Keratinocyte (primary cell): ENCODE measurements around the gene NOM1. TPM values are rescaled to one million over a fixed set of nuclear protein-coding genes. Genes with fewer than 3 reads are reported as not detected.

Experiments used
- DNase-seq: peaks from one replicate; pipeline ENCODE4 v3.0.0-alpha.2; 2011; ENCODE audit warnings: low read depth, missing footprints, low spot score
- FAIRE-seq: peaks from 2 replicates; lab custom pipeline; 2011; peaks lifted over from hg19 to GRCh38; lab: Jason Lieb, UNC
- H2AFZ ChIP-seq: 2 replicates; pipeline ENCODE4 v1.6.0; 2012; ENCODE audit warnings: low read length, control low read depth, inconsistent platforms; ENCODE audit not compliant: control insufficient read depth
- H3K27ac ChIP-seq: 2 replicates; pipeline ENCODE4 v1.5.1; 2011; ENCODE audit warnings: low read length; ENCODE audit not compliant: control insufficient read depth, insufficient read depth
- H3K27me3 ChIP-seq: 3 replicates; pipeline ENCODE4 v1.6.0; 2011; ENCODE audit warnings: low read length; ENCODE audit not compliant: control insufficient read depth, insufficient read depth; ENCODE audit errors: extremely low read depth
- H3K36me3 ChIP-seq, 2 experiments: 2 replicates in 1 of 2; 3 replicates in 1 of 2; pipeline ENCODE4 v1.5.1; 2011; ENCODE audit warnings: low read length in 2 of 2, mild to moderate bottlenecking in 1 of 2; ENCODE audit not compliant: control insufficient read depth in 2 of 2, insufficient read depth in 2 of 2; ENCODE audit errors: extremely low read depth in 1 of 2
- H3K4me1 ChIP-seq: 3 replicates; pipeline ENCODE4 v1.5.1; 2011; ENCODE audit warnings: low read length; ENCODE audit not compliant: control insufficient read depth, insufficient read depth; ENCODE audit errors: extremely low read depth
- H3K4me2 ChIP-seq: 3 replicates; pipeline ENCODE4 v1.6.0; 2011; ENCODE audit warnings: low read depth, low read length; ENCODE audit not compliant: control insufficient read depth, insufficient read depth; ENCODE audit errors: extremely low read depth
- H3K4me3 ChIP-seq, 3 experiments: fragments of 200-600 bp in 1 of 3; sonication (generic) in 1 of 3; 2 replicates in 2 of 3; 3 replicates in 1 of 3; pipeline ENCODE4 v1.5.1; 2011 to 2016; ENCODE audit warnings: low read length in 3 of 3, mild to moderate bottlenecking in 3 of 3, control low read depth in 2 of 3, inconsistent platforms in 1 of 3, low read depth in 1 of 3, mixed read lengths in 1 of 3, mixed run types in 1 of 3, moderate library complexity in 1 of 3; ENCODE audit not compliant: control insufficient read depth in 2 of 3, insufficient read depth in 2 of 3; ENCODE audit errors: extremely low read depth in 1 of 3
- H3K79me2 ChIP-seq: 2 replicates; pipeline ENCODE4 v1.6.0; 2012; ENCODE audit warnings: low read length; ENCODE audit not compliant: control insufficient read depth, insufficient read depth
- H3K9ac ChIP-seq: 3 replicates; pipeline ENCODE4 v1.6.0; 2011; ENCODE audit warnings: low read length; ENCODE audit not compliant: control insufficient read depth, insufficient read depth; ENCODE audit errors: extremely low read depth
- H3K9me1 ChIP-seq: 3 replicates; pipeline ENCODE4 v1.6.0; 2011; ENCODE audit warnings: low read length; ENCODE audit not compliant: control insufficient read depth, insufficient read depth; ENCODE audit errors: extremely low read depth
- H3K9me3 ChIP-seq: 2 replicates; pipeline ENCODE4 v1.5.1; 2012; ENCODE audit warnings: low read depth, low read length; ENCODE audit not compliant: control insufficient read depth
- H4K20me1 ChIP-seq: 3 replicates; pipeline ENCODE4 v1.6.0; 2011; ENCODE audit warnings: low read length; ENCODE audit not compliant: control insufficient read depth, insufficient read depth; ENCODE audit errors: extremely low read depth
- EZH2 ChIP-seq: IDR thresholded peaks from one replicate; pipeline ENCODE4 v1.6.1; 2012; ENCODE audit warnings: inconsistent platforms, mild to moderate bottlenecking, low read length, moderate library complexity
- dilution Hi-C: fragments of 300-500 bp; cut with MboI; formaldehyde crosslinking; loops from one replicate; pipeline ENCODE4 v1.7.0; 2020; ENCODE audit warnings: low sequenced_read_pairs; ENCODE audit not compliant: extremely low pct_ligation_motif_present
- polyA plus RNA-seq, 5 experiments: library from polyadenylated mRNA; depleted of rRNA in 3 of 5; stranded (reverse) in 3 of 5; stranded (forward) in 1 of 5; unstranded in 1 of 5; fragments of >200 nt; gene quantifications; 1 replicate in 1 of 5; 2 replicates in 3 of 5; 3 replicates in 1 of 5; pipeline versions ENCODE4 v1.2.1 to v1.2.3, GENCODE V29; 2011 to 2012; ENCODE audit warnings: missing spikeins in 2 of 5, low read depth in 1 of 5, low replicate concordance in 1 of 5
- TF ChIP-seq, protein P1 (sequence below), 3 experiments: IDR thresholded peaks in 1 of 3; conservative IDR thresholded peaks in 1 of 3; optimal IDR thresholded peaks in 1 of 3; 2 replicates in 2 of 3; 3 replicates in 1 of 3; pipeline versions ENCODE3 to v1.5.1; 2011; ENCODE audit warnings: low read length in 3 of 3, mild to moderate bottlenecking in 3 of 3, moderate library complexity in 2 of 3, control low read depth in 1 of 3, inconsistent platforms in 1 of 3; ENCODE audit not compliant: insufficient read depth in 2 of 3; ENCODE audit errors: extremely low read depth in 1 of 3

NOM1 gene
- polyA plus RNA-seq, 1 donor (not counting 4 experiments of a cell fraction or from before 2014, with no cell fraction given), result 17.1 TPM

DNA sequence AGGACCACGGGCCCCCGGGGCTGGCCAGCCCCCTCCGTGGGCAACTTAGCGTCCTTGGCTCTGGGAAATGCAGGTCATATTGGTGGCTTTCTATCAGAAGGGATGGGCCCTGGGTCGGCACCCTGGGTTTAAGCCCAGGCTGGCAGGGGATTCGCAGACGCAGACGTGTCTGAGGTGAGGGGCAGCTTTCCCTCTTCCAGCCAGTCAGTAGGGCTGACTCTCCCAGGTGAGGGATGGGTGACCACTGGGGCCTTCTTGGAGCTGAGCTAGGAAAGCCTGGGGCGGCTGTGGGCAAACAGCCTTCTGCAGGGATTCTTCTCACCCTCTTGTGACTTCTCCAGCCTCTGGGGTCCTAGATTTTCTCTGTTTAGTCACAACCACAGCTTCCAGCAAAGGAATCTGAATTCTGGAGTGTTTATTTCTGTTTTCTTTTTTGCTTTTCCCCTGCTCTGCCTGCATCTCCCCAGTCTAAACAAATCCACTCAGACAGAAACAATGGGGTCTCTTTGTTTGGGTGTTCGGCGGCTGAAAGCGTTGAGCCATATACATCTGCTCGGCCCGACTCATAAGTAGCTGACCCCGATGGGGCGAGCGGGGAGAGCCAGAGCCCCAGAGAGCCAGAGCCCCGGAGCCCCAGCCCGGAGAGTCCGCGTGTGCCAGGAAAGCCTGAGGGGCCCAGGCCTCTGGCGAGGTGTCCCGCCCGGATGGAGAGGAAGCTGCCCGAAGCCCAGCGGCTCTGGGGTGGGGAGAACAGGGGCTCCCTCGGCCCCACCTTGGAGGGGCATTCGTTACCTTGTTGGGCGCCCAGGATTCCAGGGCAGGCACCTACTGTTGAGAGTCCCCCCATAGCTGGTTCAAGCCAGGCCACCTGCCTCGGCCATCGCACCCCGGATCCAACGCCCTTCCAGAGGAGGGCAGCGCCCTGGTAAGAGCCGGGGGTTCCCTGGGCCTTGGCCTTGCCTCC, 59.0 kb downstream of the NOM1 start:
- Histone ChIP-seq H3K27ac (no peak overlapping the region), H3K36me3 (no peaks in the 10 kb centered on the region), H3K4me3 (no peak overlapping the region), H3K9ac (no peak overlapping the region), H3K79me2 (no peaks in the 10 kb centered on the region), H3K4me2 (no peak overlapping the region), H4K20me1 (no peaks in the 10 kb centered on the region), H2AFZ (no peak overlapping the region), H3K9me1 (no peaks in the 10 kb centered on the region), H3K9me3 (no peaks in the 10 kb centered on the region), H3K27me3 (peaks cover 89% of the 10 kb centered on the region), H3K4me1 (peaks cover 15% of the 10 kb centered on the region)
- no peak for TF ChIP-seq EZH2
- TF ChIP-seq, protein P1, sequence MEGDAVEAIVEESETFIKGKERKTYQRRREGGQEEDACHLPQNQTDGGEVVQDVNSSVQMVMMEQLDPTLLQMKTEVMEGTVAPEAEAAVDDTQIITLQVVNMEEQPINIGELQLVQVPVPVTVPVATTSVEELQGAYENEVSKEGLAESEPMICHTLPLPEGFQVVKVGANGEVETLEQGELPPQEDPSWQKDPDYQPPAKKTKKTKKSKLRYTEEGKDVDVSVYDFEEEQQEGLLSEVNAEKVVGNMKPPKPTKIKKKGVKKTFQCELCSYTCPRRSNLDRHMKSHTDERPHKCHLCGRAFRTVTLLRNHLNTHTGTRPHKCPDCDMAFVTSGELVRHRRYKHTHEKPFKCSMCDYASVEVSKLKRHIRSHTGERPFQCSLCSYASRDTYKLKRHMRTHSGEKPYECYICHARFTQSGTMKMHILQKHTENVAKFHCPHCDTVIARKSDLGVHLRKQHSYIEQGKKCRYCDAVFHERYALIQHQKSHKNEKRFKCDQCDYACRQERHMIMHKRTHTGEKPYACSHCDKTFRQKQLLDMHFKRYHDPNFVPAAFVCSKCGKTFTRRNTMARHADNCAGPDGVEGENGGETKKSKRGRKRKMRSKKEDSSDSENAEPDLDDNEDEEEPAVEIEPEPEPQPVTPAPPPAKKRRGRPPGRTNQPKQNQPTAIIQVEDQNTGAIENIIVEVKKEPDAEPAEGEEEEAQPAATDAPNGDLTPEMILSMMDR (optimal IDR thresholded peaks at IDR 0.05 in 1 of 3, IDR thresholded peaks at IDR 0.05 in 1 of 3, conservative IDR thresholded peaks at IDR 0.05 in 1 of 3; ENCODE audit: extremely low read depth in 1 of 3, insufficient read depth in 2 of 3, low read length in 3 of 3), result no peak
- FAIRE-seq, result no peak
- no peak for DNase-seq
- dilution Hi-C loops, result no loop called here

GRCh38 chr7:157009170-157009777, 59.8 kb downstream of the NOM1 start:
- DNase-seq, result no peak
- H3K27ac ChIP-seq, result no peak overlapping the region
- no peaks in the 10 kb centered on the region for H4K20me1 ChIP-seq
- peak overlapping the region; percentile 19 for H3K4me2 ChIP-seq
- no peaks in the 10 kb centered on the region for H3K79me2 ChIP-seq
- H3K36me3 ChIP-seq, result no peaks in the 10 kb centered on the region
- peaks cover 12% of the 10 kb centered on the region for H3K4me1 ChIP-seq
- dilution Hi-C loops, result no loop called here
- no peaks in the 10 kb centered on the region for H3K9me1 ChIP-seq
- peak; percentile 94 for TF ChIP-seq EZH2
- TF ChIP-seq, protein P1 (optimal IDR thresholded peaks at IDR 0.05 in 1 of 3, IDR thresholded peaks at IDR 0.05 in 1 of 3, conservative IDR thresholded peaks at IDR 0.05 in 1 of 3; ENCODE audit: extremely low read depth in 1 of 3, insufficient read depth in 2 of 3, low read length in 3 of 3), result no peak
- FAIRE-seq, result no peak
- no peaks in the 10 kb centered on the region for H3K9me3 ChIP-seq
- H3K9ac ChIP-seq, result no peak overlapping the region
- peaks cover 89% of the 10 kb centered on the region for H3K27me3 ChIP-seq
- no peak overlapping the region for H2AFZ ChIP-seq
- peak overlapping the region in 1 of 3 experiments; percentile 3 for H3K4me3 ChIP-seq
